HG02981 (cell line): ENCODE results near the gene HCN2.

ENCODE experiments used
- ATAC-seq: cut with Tn5 transposase; IDR thresholded peaks from one replicate; pipeline ENCODE4 v1.9.1; 2021; ENCODE audit warnings: mild to moderate bottlenecking, moderate library complexity; ENCODE audit not compliant: unreplicated experiment

HCN2 gene

DNA sequence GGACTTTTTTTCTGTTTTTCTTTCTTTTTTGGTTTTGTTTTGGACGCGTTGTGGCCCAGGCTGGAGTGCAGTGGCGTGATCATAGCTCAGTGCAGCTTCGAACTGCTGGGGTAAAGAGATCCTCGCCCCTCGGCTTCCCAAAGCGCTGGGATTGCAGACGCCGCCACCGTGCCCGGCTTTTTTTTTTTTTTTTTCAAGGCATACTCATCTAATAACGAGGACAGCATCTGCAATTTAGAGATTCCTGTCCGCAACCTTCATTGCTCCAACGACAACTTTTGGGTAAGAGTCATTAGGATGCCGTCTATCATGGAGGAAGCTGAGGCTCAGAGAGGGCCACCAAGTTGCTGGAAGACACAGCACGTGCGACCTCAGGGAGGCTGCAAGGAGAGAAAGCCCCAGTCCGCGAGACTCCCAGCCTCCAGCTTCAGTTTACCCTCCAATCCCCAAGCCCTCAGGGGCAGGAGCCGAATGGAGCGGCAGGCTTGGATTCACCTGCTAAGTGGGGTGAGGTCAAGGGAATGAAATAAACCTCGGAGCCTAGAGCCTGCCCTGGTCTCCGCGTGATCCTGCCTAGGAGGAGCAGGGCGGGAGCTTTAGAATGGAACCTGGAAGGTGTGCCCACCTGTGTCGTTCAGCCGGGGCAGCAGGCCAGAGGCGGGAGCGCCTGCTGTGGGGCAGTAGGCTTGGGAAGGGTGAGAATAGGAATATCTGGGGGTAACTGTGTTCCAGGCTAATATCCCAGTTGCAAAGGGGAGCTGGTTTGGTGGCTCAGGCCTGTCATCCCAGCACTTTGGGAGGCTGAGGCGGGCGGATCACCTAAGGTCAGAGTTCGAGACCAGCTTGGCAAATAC lies 44.3 kb downstream of the HCN2 start:
- ATAC-seq: no peak

DNA sequence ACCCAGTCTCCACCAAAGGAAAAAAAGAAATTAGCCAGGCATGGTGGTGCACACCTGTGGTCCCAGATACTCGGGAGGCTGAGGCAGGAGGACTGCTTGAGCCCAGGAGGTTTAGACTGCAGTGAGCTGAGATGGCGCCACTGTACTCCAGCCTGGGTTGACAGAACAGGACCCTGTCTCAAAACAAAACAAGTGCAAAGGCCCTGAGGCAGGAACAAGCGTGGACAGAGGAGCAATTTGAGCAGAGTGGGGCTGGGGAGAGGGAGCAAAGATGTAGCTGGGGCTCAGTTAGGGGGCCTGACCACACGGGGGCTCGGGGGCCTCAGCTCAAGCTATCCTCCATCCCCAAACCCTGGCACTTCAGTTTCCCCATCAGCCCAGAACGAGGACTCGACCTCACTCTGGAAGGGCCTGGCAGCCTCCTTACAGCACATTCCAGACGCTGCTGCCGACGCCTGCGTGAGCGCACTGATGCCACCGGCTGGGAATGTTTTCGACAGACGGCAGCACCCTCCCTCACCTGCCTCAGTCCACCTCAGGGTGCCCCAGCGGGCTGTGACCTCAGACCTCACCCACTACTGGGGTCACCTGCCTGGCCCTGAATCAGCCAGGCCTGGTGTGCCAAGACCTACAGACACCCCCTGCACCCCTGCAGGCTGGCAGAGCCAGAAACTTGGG lies 45.4 kb downstream of the HCN2 start:
- no peak for ATAC-seq

DNA sequence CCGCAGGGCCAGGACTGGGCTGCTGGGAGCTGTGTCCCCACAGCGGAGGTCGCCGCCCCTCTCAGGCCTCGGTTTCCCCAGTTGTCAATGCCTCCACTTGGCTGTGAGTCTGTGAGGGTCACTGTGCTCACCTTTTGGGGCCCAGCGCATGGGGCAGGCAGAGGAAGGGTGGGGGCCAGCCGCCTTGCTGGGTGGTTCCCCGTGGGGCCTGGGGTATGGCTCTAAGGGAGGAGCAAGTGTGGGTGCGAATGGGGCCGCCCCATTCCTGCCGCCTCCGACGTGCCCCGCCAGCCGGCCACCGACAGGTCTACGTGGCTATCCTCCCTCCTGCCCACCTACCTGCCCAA lies 49.2 kb downstream of the HCN2 start:
- ATAC-seq: no peak

GRCh38 chr19:639253-640160 lies 49.8 kb downstream of the HCN2 start, which contains the start of gene FGF22:
FGF22 (plus strand) TSS chr19:639879; CDS start chr19:639926, 47 bp downstream.
- peak; percentile 55 for ATAC-seq

DNA sequence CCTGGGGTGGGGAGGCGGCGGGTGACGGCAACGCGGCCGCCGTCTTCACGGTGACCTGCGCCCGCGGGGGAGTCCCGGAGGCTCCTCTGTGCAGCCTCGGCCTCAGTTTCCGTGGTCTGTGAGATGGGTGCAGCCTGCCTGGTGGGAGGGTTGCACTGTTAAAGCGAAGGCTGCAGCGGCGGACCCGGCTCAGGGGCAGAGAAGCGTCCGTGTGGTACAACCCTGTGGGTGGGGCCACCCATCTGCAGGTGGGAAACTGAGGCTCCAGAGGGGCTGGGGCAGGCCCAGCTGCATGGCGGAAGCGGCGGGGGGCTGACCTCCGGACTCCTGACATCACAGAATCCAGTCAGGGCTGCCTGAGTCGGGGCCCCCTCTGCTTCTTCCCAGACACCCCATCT lies 50.5 kb downstream of the HCN2 start:
- ATAC-seq: no peak

DNA sequence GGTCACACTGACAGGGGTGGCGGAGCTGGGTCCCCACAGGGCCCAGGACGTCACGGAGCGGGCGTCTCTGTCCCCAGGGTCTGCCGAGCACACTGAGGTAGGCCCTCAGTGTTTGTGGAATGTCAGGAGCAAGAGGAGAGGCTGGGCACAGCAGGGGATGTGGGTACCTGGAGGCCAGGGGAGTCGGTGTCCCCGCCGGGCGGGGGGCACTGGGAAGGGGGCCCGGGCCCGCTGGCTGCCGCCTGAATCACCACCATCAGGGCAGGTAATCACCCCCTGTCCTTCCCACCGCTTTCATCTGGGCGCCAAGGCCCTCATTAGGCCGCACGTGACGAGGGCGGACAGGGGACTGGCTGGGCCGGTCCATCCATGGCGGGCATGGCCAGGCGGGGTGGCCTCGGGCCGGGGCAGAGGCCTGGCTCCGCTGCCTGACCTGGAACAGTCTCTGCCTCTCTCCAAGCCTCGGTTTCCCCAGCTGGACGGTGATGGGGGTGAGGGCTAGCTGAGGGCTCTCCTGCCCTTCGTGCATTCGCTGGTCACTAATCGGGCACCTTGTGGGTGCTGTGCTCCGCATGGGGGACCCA lies 51.0 kb downstream of the HCN2 start:
- ATAC-seq: no peak

DNA sequence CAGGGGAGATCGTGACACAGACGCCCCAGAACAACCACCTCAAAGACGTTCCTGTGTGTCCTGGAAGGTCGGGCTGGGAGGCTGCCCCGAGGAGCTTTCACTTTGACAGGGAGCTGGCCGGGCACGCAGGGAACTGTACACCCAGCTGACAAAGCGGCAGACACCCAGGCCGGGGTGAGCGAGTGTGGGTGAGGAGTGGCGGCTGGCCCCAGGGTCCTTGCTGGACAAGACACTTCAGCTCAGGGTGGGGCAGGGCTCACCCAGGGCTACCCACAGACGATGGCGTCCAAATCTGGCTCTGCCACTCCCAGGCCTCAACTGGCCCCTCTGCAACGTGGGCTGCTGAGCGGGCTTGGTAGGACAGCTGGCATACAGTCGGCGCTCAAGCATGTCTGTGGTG lies 52.0 kb downstream of the HCN2 start:
- ATAC-seq: no peak

DNA sequence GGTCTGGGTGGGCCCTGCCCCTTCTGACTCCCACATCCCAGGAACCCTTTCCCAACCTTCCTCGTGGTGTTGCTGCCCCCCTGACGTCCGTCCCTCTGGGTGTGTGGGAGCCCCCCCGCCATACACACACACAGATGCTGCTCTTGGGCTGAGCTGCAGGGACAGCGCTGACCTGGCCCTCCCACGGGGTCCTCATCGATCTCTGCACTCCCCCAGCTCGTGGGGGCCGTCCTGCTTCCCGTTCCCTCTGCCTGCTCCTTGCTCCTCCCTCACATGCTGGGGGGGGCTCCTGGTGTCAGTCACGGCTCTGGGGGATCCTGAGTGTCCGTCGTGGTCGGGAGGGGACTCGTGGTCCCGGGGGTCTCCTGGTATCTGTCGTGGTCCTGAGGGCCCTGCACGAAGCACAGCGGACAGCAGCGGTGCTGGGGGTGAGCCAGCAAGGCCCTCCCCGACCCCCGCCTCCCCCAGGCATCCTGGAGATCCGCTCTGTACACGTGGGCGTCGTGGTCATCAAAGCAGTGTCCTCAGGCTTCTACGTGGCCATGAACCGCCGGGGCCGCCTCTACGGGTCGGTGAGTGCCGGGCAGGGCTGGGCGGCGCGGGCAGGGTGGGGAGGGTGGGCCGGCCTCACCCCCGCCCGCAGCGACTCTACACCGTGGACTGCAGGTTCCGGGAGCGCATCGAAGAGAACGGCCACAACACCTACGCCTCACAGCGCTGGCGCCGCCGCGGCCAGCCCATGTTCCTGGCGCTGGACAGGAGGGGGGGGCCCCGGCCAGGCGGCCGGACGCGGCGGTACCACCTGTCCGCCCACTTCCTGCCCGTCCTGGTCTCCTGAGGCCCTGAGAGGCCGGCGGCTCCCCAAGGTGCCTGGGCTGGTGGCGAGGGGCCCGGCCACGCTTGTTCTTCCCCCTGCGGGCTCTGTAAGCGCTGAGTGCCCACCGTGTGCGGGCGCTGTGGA lies 53.4 kb downstream of the HCN2 start:
- ATAC-seq: no peak

- ATAC-seq: no peak
These were observed 54.1 kb downstream of the HCN2 start for GRCh38 chr19:643736-644135.

DNA sequence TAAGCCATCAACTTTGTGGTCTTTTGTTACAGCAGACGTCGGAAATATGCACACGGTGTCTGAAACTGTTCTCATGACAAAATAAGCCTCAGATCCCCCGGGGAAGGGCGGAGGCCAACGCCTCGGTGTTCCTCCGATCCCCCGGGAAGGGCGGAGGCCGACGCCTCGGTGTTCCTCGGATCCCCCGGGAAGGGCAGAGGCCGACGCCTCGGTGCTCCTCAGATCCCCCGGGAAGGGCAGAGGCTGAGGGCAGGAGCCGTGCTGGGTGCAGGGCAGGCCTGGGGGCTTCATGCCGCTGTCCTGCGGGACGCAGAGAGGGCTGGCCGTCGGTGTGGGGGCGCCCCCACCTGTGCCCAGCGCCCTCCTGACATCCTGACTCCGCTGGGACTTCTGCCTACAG lies 54.7 kb downstream of the HCN2 start:
- no peak for ATAC-seq

DNA sequence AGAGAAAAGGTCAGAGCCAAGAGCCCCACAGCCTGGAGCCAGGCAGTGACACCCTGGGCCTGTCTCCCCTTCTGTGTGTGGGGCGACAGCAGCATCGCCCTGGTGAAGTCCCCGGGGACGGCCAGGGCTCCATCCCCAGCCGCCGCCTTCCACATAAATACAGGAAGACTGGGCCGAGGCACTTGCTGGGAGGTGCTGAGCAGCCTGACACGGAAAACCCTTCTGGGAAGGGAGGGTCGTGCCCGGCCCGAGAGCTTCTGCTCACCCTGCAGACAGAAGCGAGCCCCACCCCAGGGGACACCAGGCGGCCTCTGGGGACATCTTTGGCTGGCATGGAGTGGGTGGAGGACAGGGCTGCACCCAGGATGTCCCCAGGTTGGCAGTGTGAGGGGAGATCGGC lies 55.1 kb downstream of the HCN2 start:
- no peak for ATAC-seq

DNA sequence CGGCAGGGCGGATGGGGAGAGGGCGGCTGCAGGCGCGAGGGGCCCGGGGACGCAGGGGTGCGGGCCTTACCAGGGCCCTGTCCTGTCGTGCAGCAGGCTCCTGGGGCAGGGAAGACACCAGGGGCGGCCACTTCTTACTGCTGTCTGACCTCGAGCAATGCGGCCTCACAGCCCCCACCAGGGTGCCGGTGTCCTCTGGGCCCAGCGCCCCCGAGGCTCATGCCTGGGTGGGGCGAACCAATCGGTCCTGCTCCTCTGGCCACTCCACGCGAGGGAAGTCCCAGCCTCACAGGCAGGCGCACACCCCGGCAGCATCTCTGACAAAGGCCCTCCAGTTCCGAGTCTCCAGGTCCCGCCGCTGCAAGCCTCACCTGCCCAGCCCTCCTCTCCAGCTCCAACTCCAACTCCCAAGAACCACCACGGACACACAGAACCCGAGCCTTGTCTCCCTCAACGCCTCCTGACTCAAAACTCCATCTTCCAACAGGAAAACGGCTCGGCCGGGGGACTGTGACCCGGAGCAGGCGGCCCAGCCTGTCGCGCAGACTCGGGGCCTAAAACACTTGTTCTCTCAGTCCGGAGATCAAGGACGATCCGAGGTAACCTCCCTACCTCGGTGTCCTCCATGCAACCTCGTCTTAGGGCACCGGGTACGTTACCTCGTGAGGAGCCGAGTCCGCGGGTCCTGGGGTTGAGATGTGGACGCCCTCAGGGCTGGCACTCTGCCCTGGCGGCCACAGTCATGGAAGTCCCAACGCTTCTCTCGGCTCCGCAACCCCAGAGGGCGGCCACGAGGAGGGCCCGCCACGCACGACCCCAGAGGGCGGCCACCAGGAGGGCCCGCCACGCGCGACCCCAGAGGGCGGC lies 56.5 kb downstream of the HCN2 start:
- no peak for ATAC-seq

GRCh38 chr19:646779-647565 lies 57.3 kb downstream of the HCN2 start:
- no peak for ATAC-seq

DNA sequence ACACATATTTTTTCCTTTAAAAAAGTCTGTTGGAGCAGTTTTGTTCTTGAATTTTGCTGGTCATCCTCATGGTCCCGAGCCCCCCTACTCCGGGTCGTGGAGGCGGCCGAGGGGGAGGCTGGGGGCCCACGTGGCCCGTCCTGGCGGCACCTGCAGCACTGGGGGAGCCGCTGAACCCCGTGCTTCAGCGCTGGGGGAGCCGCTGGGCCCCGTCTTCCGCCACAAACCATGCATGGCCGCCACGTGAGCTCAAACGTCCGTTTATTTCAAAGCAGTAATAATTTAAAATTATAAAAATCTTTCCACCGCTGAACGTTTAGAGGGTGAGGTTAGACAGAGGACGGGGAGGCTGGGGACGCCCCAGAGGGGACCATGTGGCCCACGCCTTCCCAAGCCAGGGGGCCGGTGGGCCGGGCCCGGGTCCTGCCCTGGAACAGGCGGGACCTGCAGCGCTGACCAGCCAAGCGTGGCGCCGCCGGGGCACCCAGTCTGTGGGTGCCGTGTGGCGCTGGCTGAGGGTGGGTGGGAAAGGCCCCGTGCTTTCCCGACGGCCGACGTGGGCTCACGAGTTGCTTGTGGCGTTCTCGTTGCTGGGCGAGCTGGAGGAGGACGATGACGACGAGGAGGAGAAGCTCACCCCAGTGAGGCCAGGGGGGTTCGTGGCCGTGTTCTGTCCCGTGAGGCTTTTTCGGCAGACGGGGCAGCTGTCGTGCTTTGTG lies 58.0 kb downstream of the HCN2 start:
- no peak for ATAC-seq

DNA sequence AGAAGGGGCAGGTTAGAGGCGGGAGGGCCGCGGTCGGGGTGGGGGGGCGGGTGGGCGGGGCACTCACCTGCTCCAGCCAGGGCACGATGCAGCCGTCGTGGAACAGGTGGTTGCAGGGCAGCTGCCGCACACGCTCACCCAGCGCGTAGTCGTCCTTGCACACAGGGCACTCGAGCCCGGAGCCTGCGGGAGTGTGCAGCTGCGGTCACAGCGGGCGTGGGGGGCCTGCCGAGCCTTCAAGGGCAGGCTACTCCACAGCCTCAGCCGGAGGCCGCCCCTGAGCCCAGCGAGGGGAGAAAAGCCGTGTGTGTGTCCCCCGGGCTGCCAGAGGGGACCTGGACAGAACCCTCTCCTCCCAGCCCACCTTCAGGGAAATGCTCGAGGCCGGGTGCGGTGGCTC lies 58.6 kb downstream of the HCN2 start:
- no peak for ATAC-seq

- no peak for ATAC-seq
These were observed 59.5 kb downstream of the HCN2 start for GRCh38 chr19:648904-649801.

GRCh38 chr19:650121-650520 lies 60.4 kb downstream of the HCN2 start:
- ATAC-seq: no peak
